Raji (cell line): Measurements from ENCODE around the gene SLC9C1.

Experiments used
- POLR2A ChIP-seq: IDR thresholded peaks from 2 replicates; pipeline ENCODE4 v1.6.1; 2011; ENCODE audit warnings: low read depth, low read length, control low read depth; ENCODE audit not compliant: insufficient read depth

Gene SLC9C1

GRCh38 chr3:112320691-112321090 lies 26.7 kb upstream of the SLC9C1 start:
- no peak for TF ChIP-seq POLR2A

GRCh38 chr3:112319516-112320276 lies 25.7 kb upstream of the SLC9C1 start:
- TF ChIP-seq POLR2A, result no peak

- TF ChIP-seq POLR2A, result no peak
Measured at GRCh38 chr3:112315791-112316190, 21.8 kb upstream of the SLC9C1 start.

- TF ChIP-seq POLR2A, result no peak
Measured at GRCh38 chr3:112314649-112315048, 20.6 kb upstream of the SLC9C1 start.

GRCh38 chr3:112308151-112308911 lies 14.3 kb upstream of the SLC9C1 start:
- TF ChIP-seq POLR2A, result no peak

- no peak for TF ChIP-seq POLR2A
Measured at GRCh38 chr3:112307557-112307956, 13.5 kb upstream of the SLC9C1 start.

- TF ChIP-seq POLR2A, result no peak
Measured at GRCh38 chr3:112306825-112307224, 12.8 kb upstream of the SLC9C1 start.

GRCh38 chr3:112304611-112305010 lies 10.6 kb upstream of the SLC9C1 start:
- no peak for TF ChIP-seq POLR2A

- TF ChIP-seq POLR2A, result no peak
Measured at GRCh38 chr3:112303764-112304325, 9.8 kb upstream of the SLC9C1 start.

- no peak for TF ChIP-seq POLR2A
Measured at GRCh38 chr3:112302881-112303763, 9.1 kb upstream of the SLC9C1 start.

GRCh38 chr3:112302150-112302830 lies 8.3 kb upstream of the SLC9C1 start:
- no peak for TF ChIP-seq POLR2A

- TF ChIP-seq POLR2A, result no peak
Measured at GRCh38 chr3:112298781-112299180, 4.8 kb upstream of the SLC9C1 start.

GRCh38 chr3:112297714-112298113 lies 3.7 kb upstream of the SLC9C1 start:
- TF ChIP-seq POLR2A, result no peak

GRCh38 chr3:112289011-112289410 lies 5.0 kb downstream of the SLC9C1 start:
- TF ChIP-seq POLR2A, result no peak
